Pancreas (tissue), 10 donors: ENCODE data around the gene IGFL1. TPM values are rescaled to one million over a fixed set of nuclear protein-coding genes. Genes with fewer than 3 reads are reported as not detected.
"Not testable (repeated sequence)": the region's sequence is repeated elsewhere in the genome, so short reads cannot be mapped to it uniquely, and the experiment has no call there.

Source experiments
- ATAC-seq, 4 donors: fragments of 200-7000 bp; cut with Tn5 transposase; one replicate each; pipeline versions ENCODE4 v1.8.0 to v1.9.1; 2020; ENCODE audit warnings: mild to moderate bottlenecking in 4 of 4, moderate library complexity in 4 of 4
- DNase-seq, 6 donors: peaks; one replicate each; pipeline ENCODE4 v3.0.0-alpha.2; 2020
- FAIRE-seq: peaks from 2 replicates; lab custom pipeline; 2012; peaks lifted over from hg19 to GRCh38; lab: Jason Lieb, UNC
- H3K27ac ChIP-seq, 4 donors: fragments of 200-600 bp; sonication (generic); 1 replicate in 3 of 4; 2 replicates in 1 of 4; pipeline versions ENCODE4 v1.5.0 to v1.8.0; 2020
- H3K27me3 ChIP-seq, 4 donors: fragments of 200-600 bp; one replicate each; pipeline ENCODE4 v1.8.0; 2021
- H3K36me3 ChIP-seq, 3 donors: fragments of 200-600 bp; sonication (generic) in 1 of 3; one replicate each; pipeline versions ENCODE4 v1.5.0 to v1.8.0; 2020 to 2021
- H3K4me1 ChIP-seq, 3 donors: fragments of 200-600 bp; one replicate each; pipeline ENCODE4 v1.8.0; 2021
- H3K4me3 ChIP-seq, 4 donors: fragments of 200-600 bp; sonication (generic) in 2 of 4; one replicate each; pipeline versions ENCODE4 v1.5.0 to v1.8.0; 2020 to 2021
- H3K9me3 ChIP-seq, 4 donors: fragments of 200-600 bp; one replicate each; pipeline ENCODE4 v1.8.0; 2021
- CTCF ChIP-seq, 4 donors: fragments of 200-600 bp; sonication (generic) in 3 of 4; IDR thresholded peaks; one replicate each; pipeline versions ENCODE4 v1.5.0 to v1.8.0; 2021; ENCODE audit warnings: antibody characterized with exemption in 4 of 4
- WGBS, 2 donors: extraction: QIAGEN DNeasy Blood & Tissue Kit; methylation state at CpG; one replicate each; pipeline ENCODE4 v1.1.7; 2013; 5-methylcytosine and 5-hydroxymethylcytosine counted together
- intact Hi-C, 3 donors: fragments of 100-400 bp; cut with DNase I; formaldehyde crosslinking; loops; one replicate each; pipeline versions ENCODE4 v1.11.1 to v1.14.2; 2022
- polyA plus RNA-seq, 2 donors: library from polyadenylated mRNA; stranded (reverse); fragments of 200-250 nt; gene quantifications; one replicate each; pipeline ENCODE4 v1.2.3, GENCODE V29; 2013
- total RNA-seq, 6 donors: library from RNA; stranded (reverse); fragmentation: NEBNext Ultra II Directional in 4 of 6; extraction: Animal tissue kit (Norgen Biotek cat#: 25700) in 4 of 6; gene quantifications; one replicate each; pipeline versions ENCODE4 v1.2.1 to v1.2.4, GENCODE V29; 2021 to 2023
- donor health status: healthy with polysubstance abuse.
- donor health status: DM: no; HTN: no; CAD: no; lungs with moderate emphysema.
- donor health status: DM: no; HTN: no; CAD: no.
- donor health status: control.
- donor health status: control.
- donor health status: Bipolar disorder and iron deficiency.
- donor health status: DM: yes; HTN: yes; CAD: no.
- donor health status: DM: no; HTN: no; CAD: no.
- donor health status: DM: no; HTN: no; CAD: no.
- donor health status: DM: yes; HTN: yes; CAD: no.

IGFL1 gene
- total and polyA plus RNA-seq, 8 donors, result not detected

DNA sequence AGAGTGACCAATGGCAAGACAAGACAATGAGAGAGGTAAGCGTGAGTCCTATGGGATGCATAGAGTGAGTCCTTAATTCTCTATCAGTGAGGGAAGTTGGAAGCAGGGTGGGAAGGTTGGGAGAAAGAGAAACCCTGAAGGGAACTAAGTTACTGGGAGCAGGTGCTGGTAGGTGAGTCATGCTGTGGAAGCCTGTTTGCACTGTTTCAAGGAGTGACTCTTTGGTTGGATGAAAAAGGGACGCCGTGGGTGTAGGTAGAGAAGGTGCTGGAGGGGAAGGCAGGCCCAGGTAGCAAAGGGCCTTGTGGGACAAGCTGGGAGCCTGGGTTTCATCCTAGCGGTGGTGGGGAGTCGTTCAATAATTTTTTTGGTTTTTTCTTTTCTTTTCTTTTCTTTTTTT lies 21.9 kb downstream of the IGFL1 start:
- 56 to 63% methylated on average over 5 of the region's 5 CpGs for WGBS, 2 donors
- Histone ChIP-seq H3K27me3 (no peaks in the 10 kb centered on the region), H3K9me3 (no peaks in the 10 kb centered on the region), H3K27ac (no peak overlapping the region), H3K4me1 (no peaks in the 10 kb centered on the region), H3K4me3 (no peak overlapping the region), H3K36me3 (no peaks in the 10 kb centered on the region)
- no peak for FAIRE-seq
- TF ChIP-seq CTCF (IDR thresholded peaks at IDR 0.05), result no peak
- intact Hi-C loops, result no loop called here
- ATAC-seq, result peak in 1 of 4 donors; percentile 46
- no peak for DNase-seq

GRCh38 chr19:46254776-46255175 lies 25.2 kb downstream of the IGFL1 start:
- DNase-seq (no peak), FAIRE-seq (no peak), ATAC-seq (no peak)
- Histone ChIP-seq H3K27me3 (no peaks in the 10 kb centered on the region), H3K27ac (no peak overlapping the region), H3K9me3 (no peaks in the 10 kb centered on the region), H3K4me3 (no peak overlapping the region), H3K4me1 (no peaks in the 10 kb centered on the region), H3K36me3 (no peaks in the 10 kb centered on the region)
- TF ChIP-seq CTCF (IDR thresholded peaks at IDR 0.05), result no peak
- intact Hi-C loops, result no loop called here
- WGBS, 2 donors, result 72% methylated on average over 4 of the region's 4 CpGs

DNA sequence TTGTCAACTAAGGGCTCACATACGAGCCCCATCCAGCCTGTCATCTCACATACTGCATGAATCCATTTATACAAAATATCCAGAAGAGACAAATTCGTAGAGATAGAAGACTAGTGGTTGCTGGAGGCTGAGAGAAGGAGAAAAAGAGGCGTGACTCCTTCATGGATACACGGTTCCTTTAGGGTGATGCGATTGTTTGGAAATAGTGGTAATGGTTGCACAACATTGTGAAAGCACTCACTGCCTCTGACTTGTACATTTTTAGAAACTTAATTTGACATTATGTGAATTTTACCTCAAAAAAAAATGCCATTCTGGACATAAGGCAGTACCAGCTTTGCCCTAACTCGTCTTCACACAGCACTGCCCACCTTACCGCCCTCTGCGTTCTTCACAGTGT lies 27.3 kb downstream of the IGFL1 start:
- WGBS, 2 donors, result 60 to 69% methylated on average over 8 of the region's 8 CpGs
- Histone ChIP-seq H3K36me3 (no peaks in the 10 kb centered on the region), H3K9me3 (no peaks in the 10 kb centered on the region), H3K4me1 (no peaks in the 10 kb centered on the region), H3K27ac (no peak overlapping the region), H3K4me3 (no peak overlapping the region), H3K27me3 (no peaks in the 10 kb centered on the region)
- no peak for DNase-seq
- intact Hi-C loops, result no loop called here
- no peak for TF ChIP-seq CTCF (IDR thresholded peaks at IDR 0.05)
- no peak for FAIRE-seq
- ATAC-seq, result no peak

DNA sequence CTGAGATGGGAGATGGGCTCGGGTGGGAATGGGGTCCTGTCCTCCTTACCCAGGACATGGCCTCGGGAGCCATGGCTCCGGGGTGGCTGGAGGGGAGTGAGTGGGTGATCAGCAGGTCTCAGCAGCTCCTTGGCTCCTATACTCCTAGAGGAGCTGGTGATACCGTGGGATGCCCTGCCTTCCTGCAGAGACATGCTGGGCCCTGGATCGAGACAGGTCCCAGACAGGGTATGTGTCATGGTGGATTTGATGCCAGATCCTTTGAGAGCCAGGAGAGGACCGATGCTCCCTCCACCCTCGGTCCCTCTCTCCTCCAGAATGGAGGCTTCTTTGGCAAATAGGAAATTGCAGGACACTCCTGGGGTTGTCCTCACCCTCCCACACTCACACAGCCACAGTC lies 32.0 kb downstream of the IGFL1 start:
- WGBS, 2 donors, result 41 to 52% methylated on average over 5 to 7 of the region's 7 CpGs
- not testable (repeated sequence) for H3K4me3 ChIP-seq, H3K36me3 ChIP-seq, H3K27me3 ChIP-seq, DNase-seq, FAIRE-seq, ATAC-seq, H3K9me3 ChIP-seq, H3K27ac ChIP-seq, H3K4me1 ChIP-seq
- intact Hi-C loops, result loop anchor here in 1 of 3 donors (10.0 kb wide), 2 partner anchors 177 to 237 kb away; partner anchors contain the start of gene PGLYRP1

GRCh38 chr19:46262684-46263296 lies 33.2 kb downstream of the IGFL1 start:
- H3K36me3 ChIP-seq, H3K4me3 ChIP-seq, H3K9me3 ChIP-seq, DNase-seq, H3K27ac ChIP-seq, FAIRE-seq, ATAC-seq, H3K27me3 ChIP-seq, H3K4me1 ChIP-seq: not testable (repeated sequence)
- WGBS, 2 donors, result 27 to 33% methylated on average over 11 of the region's 11 CpGs
- intact Hi-C loops, result loop anchor here in 1 of 3 donors (10.0 kb wide), 2 partner anchors 178 to 238 kb away; partner anchors contain the start of gene PGLYRP1

DNA sequence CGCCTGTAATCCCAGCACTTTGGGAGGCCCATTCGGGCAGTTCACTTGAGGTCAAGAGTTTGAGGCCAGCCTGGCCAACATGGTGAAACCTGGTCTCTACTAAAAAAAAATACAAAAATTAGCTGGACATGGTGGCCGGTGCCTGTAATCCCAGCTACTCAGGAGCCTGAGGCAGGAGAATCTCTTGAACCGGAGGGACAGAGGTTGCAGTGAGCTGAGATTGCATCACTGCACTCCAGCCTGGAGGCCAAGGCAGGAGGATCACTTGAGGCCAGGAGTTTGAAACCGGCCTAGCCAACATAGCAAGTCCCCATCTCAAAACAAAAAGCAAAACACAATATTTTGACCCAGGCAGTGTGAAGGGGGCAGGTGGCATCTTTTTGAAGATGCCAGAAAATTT lies 35.3 kb downstream of the IGFL1 start:
- not testable (repeated sequence) for H3K9me3 ChIP-seq, H3K27ac ChIP-seq, DNase-seq, ATAC-seq, H3K4me1 ChIP-seq, FAIRE-seq, H3K4me3 ChIP-seq, H3K36me3 ChIP-seq, H3K27me3 ChIP-seq
- intact Hi-C loops, result loop anchor here in 1 of 3 donors (10.0 kb wide), 2 partner anchors 180 to 240 kb away; partner anchors contain the start of gene PGLYRP1
- WGBS, 2 donors, result 53 to 63% methylated on average over 5 of the region's 5 CpGs
